GM12878 (cell line): ENCODE data around the gene IL4. TPM values are rescaled to one million over a fixed set of nuclear protein-coding genes. Genes with fewer than 3 reads are reported as not detected.
A peak's percentile ranks its signal among the peaks of the same experiment; 100 is the strongest.

Source experiments
- ATAC-seq: fragments of 200-7000 bp; cut with Tn5 transposase; 3 replicates; pipeline ENCODE4 v1.9.1; 2020; ENCODE audit warnings: mild to moderate bottlenecking, moderate library complexity
- BruUV-seq: library from RNA; stranded (reverse); fragments of 400-500 nt; replicated peaks from 2 replicates; lab custom pipeline; 2021; lab: Mats Ljungman, UMichigan
- CTCF ChIA-PET: fragments of 300-600 bp; sonication (Branson Sonifier 250); formaldehyde crosslinking; extraction: SDS; loops from one replicate; lab custom pipeline; 2021; ENCODE audit warnings: inconsistent platforms; lab: Yijun Ruan, JAX
- POLR2A ChIA-PET: fragments of 350-600 bp; formaldehyde crosslinking; extraction: SDS; loops from one replicate; lab custom pipeline; 2021; ENCODE audit warnings: inconsistent platforms; lab: Charles Lee
- RAD21 ChIA-PET: fragments of 300-600 bp; sonication (Branson Sonifier 250); formaldehyde crosslinking; loops from one replicate; lab custom pipeline; 2023; ENCODE audit warnings: antibody characterized with exemption; ENCODE audit not compliant: unreplicated experiment; lab: Charles Lee
- SMC1A ChIA-PET: fragments of 300-600 bp; sonication (Branson Sonifier 250); formaldehyde crosslinking; loops from one replicate; lab custom pipeline; 2023; ENCODE audit not compliant: unreplicated experiment, uncharacterized antibody; lab: Charles Lee
- DNase-seq: peaks from one replicate; pipeline ENCODE4 v3.0.0-alpha.2; 2011; ENCODE audit warnings: low read depth, low spot score
- FAIRE-seq: peaks from 3 replicates; lab custom pipeline; 2011; peaks lifted over from hg19 to GRCh38; lab: Jason Lieb, UNC
- H2AFZ ChIP-seq: 2 replicates; pipeline ENCODE4 v1.6.0; 2011; ENCODE audit warnings: low read depth, low read length, control low read depth; ENCODE audit not compliant: control insufficient read depth
- H3K27ac ChIP-seq: 2 replicates; pipeline ENCODE4 v1.5.1; 2011; ENCODE audit warnings: control low read depth; ENCODE audit not compliant: control insufficient read depth, insufficient read depth
- H3K27me3 ChIP-seq, 2 experiments: replicated peaks in 1 of 2; 2 replicates each; pipeline versions ENCODE4 v1.6.0 to v1.6.1; 2011; ENCODE audit warnings: low read length in 1 of 2; ENCODE audit not compliant: control insufficient read depth in 2 of 2, insufficient read depth in 2 of 2
- H3K36me3 ChIP-seq, 2 experiments: 2 replicates each; pipeline ENCODE4 v1.5.1; 2011; ENCODE audit warnings: low read length in 1 of 2; ENCODE audit not compliant: control insufficient read depth in 2 of 2, insufficient read depth in 2 of 2
- H3K4me1 ChIP-seq: 2 replicates; pipeline ENCODE4 v1.6.1; 2011; ENCODE audit warnings: mild to moderate bottlenecking, low read length, moderate library complexity, mixed read lengths; ENCODE audit not compliant: control insufficient read depth, insufficient read depth
- H3K4me2 ChIP-seq: 2 replicates; pipeline ENCODE4 v1.6.0; 2011; ENCODE audit warnings: control low read depth; ENCODE audit not compliant: control insufficient read depth, insufficient read depth
- H3K4me3 ChIP-seq: fragments of 200-600 bp; sonication (generic); 2 replicates; pipeline ENCODE4 v1.5.1; 2016
- H3K79me2 ChIP-seq: 2 replicates; pipeline ENCODE4 v1.6.0; 2011; ENCODE audit warnings: low read length; ENCODE audit not compliant: control insufficient read depth, insufficient read depth
- H3K9ac ChIP-seq: 2 replicates; pipeline ENCODE4 v1.8.0; 2011; ENCODE audit warnings: low read length, control low read depth, mixed read lengths; ENCODE audit not compliant: control insufficient read depth, insufficient read depth
- H3K9me3 ChIP-seq: replicated peaks from 3 replicates; pipeline ENCODE4 v1.5.1; 2011; ENCODE audit warnings: mild to moderate bottlenecking, low read length; ENCODE audit not compliant: control insufficient read depth, insufficient read depth
- H4K20me1 ChIP-seq: 2 replicates; pipeline ENCODE4 v1.6.0; 2011; ENCODE audit not compliant: control insufficient read depth, insufficient read depth
- ATF2 ChIP-seq: IDR thresholded peaks from 2 replicates; pipeline ENCODE4 v1.6.1; 2012; ENCODE audit warnings: low read length, inconsistent platforms
- ATF3 ChIP-seq: IDR thresholded peaks from 2 replicates; pipeline ENCODE4 v1.6.1; 2011; ENCODE audit warnings: low read depth, mild to moderate bottlenecking, low read length, moderate library complexity, borderline replicate concordance; ENCODE audit errors: extremely low read depth
- BRCA1 ChIP-seq: IDR thresholded peaks from 2 replicates; pipeline ENCODE4 v1.6.1; 2011; ENCODE audit warnings: low read depth, low read length, improper control_type of control experiment
- EP300 ChIP-seq, 2 experiments: fragments of 150-350 bp in 1 of 2; IDR thresholded peaks; 2 replicates each; pipeline ENCODE4 v1.6.1; 2011 to 2012; ENCODE audit warnings: low read depth in 2 of 2, low read length in 2 of 2, borderline replicate concordance in 1 of 2, improper control_type of control experiment in 1 of 2, inconsistent platforms in 1 of 2; ENCODE audit not compliant: control insufficient read depth in 1 of 2
- HCFC1 ChIP-seq: fragments of 150-350 bp; IDR thresholded peaks from 2 replicates; pipeline ENCODE4 v1.6.1; 2014; ENCODE audit warnings: low read length
- HDAC2 ChIP-seq: fragments of 200-600 bp; sonication (generic); IDR thresholded peaks from 2 replicates; pipeline ENCODE4 v1.6.1; 2017
- MTA2 ChIP-seq: fragments of 450-650 bp; IDR thresholded peaks from 2 replicates; pipeline ENCODE4 v1.6.1; 2016; ENCODE audit warnings: low read depth, mild to moderate bottlenecking, moderate library complexity
- MTA3 ChIP-seq: IDR thresholded peaks from 2 replicates; pipeline ENCODE4 v1.6.1; 2012; ENCODE audit warnings: low read length, inconsistent platforms, borderline replicate concordance
- NR2F1 ChIP-seq: fragments of 450-650 bp; conservative IDR thresholded peaks from 2 replicates; pipeline ENCODE4 v1.6.1; 2017; ENCODE audit warnings: mild to moderate bottlenecking
- SKIL ChIP-seq: fragments of 450-650 bp; IDR thresholded peaks from 2 replicates; pipeline ENCODE4 v1.6.1; 2017; ENCODE audit warnings: mild to moderate bottlenecking, low read depth, inconsistent platforms; ENCODE audit not compliant: poor library complexity, severe bottlenecking
- SMARCA5 ChIP-seq: fragments of 450-650 bp; IDR thresholded peaks from 2 replicates; pipeline ENCODE4 v1.6.1; 2017; ENCODE audit warnings: mild to moderate bottlenecking
- TARDBP ChIP-seq: IDR thresholded peaks from 2 replicates; pipeline ENCODE4 v1.6.1; 2016; ENCODE audit warnings: borderline replicate concordance
- WRNIP1 ChIP-seq: IDR thresholded peaks from 2 replicates; pipeline ENCODE4 v1.6.1; 2011; ENCODE audit warnings: low read depth, low read length, improper control_type of control experiment, borderline replicate concordance
- ZSCAN29 ChIP-seq: fragments of 450-650 bp; IDR thresholded peaks from 2 replicates; pipeline ENCODE4 v1.6.1; 2017; ENCODE audit warnings: mild to moderate bottlenecking, moderate library complexity
- WGBS: methylation state at CpG from one replicate; pipeline ENCODE4 v1.1.6; 2016; ENCODE audit warnings: low lambda C conversion rate; ENCODE audit not compliant: insufficient replicate concordance, insufficient coverage; ENCODE audit errors: missing lambda C conversion rate; 5-methylcytosine and 5-hydroxymethylcytosine counted together
- in situ Hi-C: fragments of 300-500 bp; cut with MboI; formaldehyde crosslinking; loops from 9 replicates; pipeline ENCODE4 v1.14.3; 2018; ENCODE audit warnings: mixed read lengths
- intact Hi-C: fragments of 100-400 bp; cut with micrococcal nuclease; formaldehyde crosslinking; loops from one replicate; pipeline ENCODE4 v1.14.2; 2022; ENCODE audit not compliant: unreplicated experiment
- polyA plus RNA-seq, 11 experiments: library from polyadenylated mRNA; depleted of rRNA in 4 of 11; unstranded in 6 of 11; stranded (reverse) in 5 of 11; fragments of >200 nt; fragmentation: Nextera tagmentation in 4 of 11; fragmentation: Illumina TruSeq in 1 of 11; extraction: Ambion mirVana in 4 of 11; extraction: Trizol in 1 of 11; gene quantifications; 1 replicate in 1 of 11; 2 replicates in 10 of 11; pipeline versions ENCODE4 v1.2.1 to v1.2.3, GENCODE V29; 2011 to 2016; ENCODE audit warnings: inconsistent platforms in 2 of 11, missing spikeins in 2 of 11, low read depth in 1 of 11
- total RNA-seq, 4 experiments: library from RNA; depleted of rRNA in 3 of 4; stranded (reverse); fragments of >200 nt in 3 of 4; fragmentation: Illumina TruSeq in 1 of 4; extraction: Trizol in 1 of 4; gene quantifications; 2 replicates each; pipeline versions ENCODE4 v1.2.1 to v1.2.3, GENCODE V29; 2013 to 2021

IL4 gene
- total and polyA plus RNA-seq, 10 of the 15 experiments (the other 5 are each of a cell fraction or from before 2014, with no cell fraction given), result 0.20 to 0.80 (median 0.50) TPM; not detected in 7

- SMC1A ChIA-PET, result interaction anchor here (0.8 to 12.1 kb wide), 2 partner anchors 19 to 129 kb away, joined by 3 to 156 read pairs; partner anchors contain the start of gene IL4
- H3K4me2 ChIP-seq, result peak overlapping the region; percentile 75
- peak; percentile 42 for ATAC-seq
- DNase-seq, result no peak
- no peaks in the 10 kb centered on the region for H4K20me1 ChIP-seq
- no peaks in the 10 kb centered on the region for H3K9me3 ChIP-seq
- intact Hi-C loops (no loop called here), in situ Hi-C loops (no loop called here)
- BruUV-seq, result no TSS peak
- RAD21 ChIA-PET, result interaction anchor here (1.6 to 9.2 kb wide), 2 partner anchors 15 to 94 kb away, joined by 4 to 113 read pairs; no protein-coding TSS in a partner anchor
- no peaks in the 10 kb centered on the region for H3K79me2 ChIP-seq
- CTCF ChIA-PET, result interaction anchor here (0.6 kb wide), 1 partner anchor 166 kb away, joined by 3 read pairs; no protein-coding TSS in a partner anchor
- H3K27me3 ChIP-seq, result no peaks in the 10 kb centered on the region
- peak overlapping the region; percentile 50; the same call in 1 of the 2 replicates for H3K9ac ChIP-seq
- no peak for FAIRE-seq
- H3K27ac ChIP-seq, result no peak overlapping the region
- no peaks in the 10 kb centered on the region for H3K36me3 ChIP-seq
- H3K4me3 ChIP-seq, result peak overlapping the region; percentile 47; the same call in 1 of the 2 replicates
- 26% methylated on average over 89 of the region's 92 CpGs for WGBS
- peaks cover 37% of the 10 kb centered on the region for H3K4me1 ChIP-seq
- POLR2A ChIA-PET, result interaction anchor here (0.6 to 1.1 kb wide), 2 partner anchors 37 to 100 kb away, joined by 3 read pairs; no protein-coding TSS in a partner anchor
- peak overlapping the region; percentile 16 for H2AFZ ChIP-seq
- no peak for TF ChIP-seq ATF3
- no peak for TF ChIP-seq HCFC1
- TF ChIP-seq BRCA1, result no peak
- TF ChIP-seq MTA3, result no peak
- TF ChIP-seq HDAC2, result no peak
- peak; percentile 25; the same call in 1 of the 2 replicates for TF ChIP-seq MTA2
- peak; percentile 51; the same call in 1 of the 2 replicates for TF ChIP-seq NR2F1
- no peak for TF ChIP-seq WRNIP1
- peak in 1 of 2 experiments; percentile 18; a peak in 1 of 4 replicates for TF ChIP-seq EP300 (IDR thresholded peaks at IDR 0.05; ENCODE audit: borderline replicate concordance in 1 of 2, control insufficient read depth in 1 of 2, low read depth in 2 of 2, low read length in 2 of 2)
- TF ChIP-seq ZSCAN29, result no peak
- TF ChIP-seq TARDBP, result no peak
- no peak for TF ChIP-seq ATF2
- TF ChIP-seq SKIL, result no peak
- no peak for TF ChIP-seq SMARCA5
Observed at GRCh38 chr5:132655821-132656773, 17.7 kb upstream of the IL4 start.
